Lower leg skin (tissue), 3 donors: ENCODE measurements around the gene ST3GAL6.

Experiments
- POLR2A ChIP-seq, 2 donors: fragments of 450-650 bp; IDR thresholded peaks; one replicate each; pipeline ENCODE4 v1.6.1; 2016 to 2017; ENCODE audit warnings: antibody characterized with exemption in 2 of 2, mild to moderate bottlenecking in 1 of 2, moderate library complexity in 1 of 2
- TF ChIP-seq, protein P1 (sequence below), 3 donors: fragments of 450-650 bp; IDR thresholded peaks; one replicate each; pipeline ENCODE4 v1.5.1; 2016; ENCODE audit warnings: antibody characterized with exemption in 3 of 3, mild to moderate bottlenecking in 3 of 3, moderate library complexity in 2 of 3

DNA sequence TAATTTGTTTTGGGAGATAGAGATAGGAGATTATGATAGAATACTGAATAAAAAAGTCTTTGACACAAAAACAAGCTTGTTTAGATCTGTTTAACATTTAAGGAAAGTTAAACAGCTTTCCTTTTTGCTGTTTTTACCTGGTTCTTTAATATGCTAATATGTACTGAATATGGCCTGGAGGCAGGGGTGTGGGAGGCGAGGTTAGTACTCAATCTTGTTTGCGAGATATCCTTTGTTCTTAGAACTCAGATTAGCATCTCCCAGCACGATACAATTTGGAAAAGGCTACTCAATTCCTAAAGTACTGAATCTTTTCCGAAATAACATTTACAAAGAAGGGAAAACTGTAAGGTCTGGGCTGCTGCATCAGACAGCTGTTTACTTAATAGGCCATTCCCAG lies 40.8 kb upstream of the ST3GAL6 start:
- TF ChIP-seq, protein P1, sequence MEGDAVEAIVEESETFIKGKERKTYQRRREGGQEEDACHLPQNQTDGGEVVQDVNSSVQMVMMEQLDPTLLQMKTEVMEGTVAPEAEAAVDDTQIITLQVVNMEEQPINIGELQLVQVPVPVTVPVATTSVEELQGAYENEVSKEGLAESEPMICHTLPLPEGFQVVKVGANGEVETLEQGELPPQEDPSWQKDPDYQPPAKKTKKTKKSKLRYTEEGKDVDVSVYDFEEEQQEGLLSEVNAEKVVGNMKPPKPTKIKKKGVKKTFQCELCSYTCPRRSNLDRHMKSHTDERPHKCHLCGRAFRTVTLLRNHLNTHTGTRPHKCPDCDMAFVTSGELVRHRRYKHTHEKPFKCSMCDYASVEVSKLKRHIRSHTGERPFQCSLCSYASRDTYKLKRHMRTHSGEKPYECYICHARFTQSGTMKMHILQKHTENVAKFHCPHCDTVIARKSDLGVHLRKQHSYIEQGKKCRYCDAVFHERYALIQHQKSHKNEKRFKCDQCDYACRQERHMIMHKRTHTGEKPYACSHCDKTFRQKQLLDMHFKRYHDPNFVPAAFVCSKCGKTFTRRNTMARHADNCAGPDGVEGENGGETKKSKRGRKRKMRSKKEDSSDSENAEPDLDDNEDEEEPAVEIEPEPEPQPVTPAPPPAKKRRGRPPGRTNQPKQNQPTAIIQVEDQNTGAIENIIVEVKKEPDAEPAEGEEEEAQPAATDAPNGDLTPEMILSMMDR (IDR thresholded peaks at IDR 0.05): no peak
- no peak for TF ChIP-seq POLR2A (IDR thresholded peaks at IDR 0.05)
